Fibroblast of lung (primary cell): ENCODE measurements around the gene B3GNT4.

Experiments used
- EZH2 ChIP-seq: IDR thresholded peaks from 2 replicates; pipeline ENCODE4 v1.5.1; 2012; ENCODE audit warnings: low read length, control low read depth, mild to moderate bottlenecking; ENCODE audit errors: missing control alignments
- TF ChIP-seq, protein P1 (sequence below), 2 donors: IDR thresholded peaks in 1 of 2; conservative IDR thresholded peaks in 1 of 2; 1 replicate in 1 of 2; 2 replicates in 1 of 2; pipeline ENCODE4 v1.5.1; 2011 to 2012; ENCODE audit warnings: low read length in 2 of 2, control low read depth in 1 of 2, inconsistent platforms in 1 of 2, low read depth in 1 of 2, mild to moderate bottlenecking in 1 of 2

- TF ChIP-seq, protein P1, sequence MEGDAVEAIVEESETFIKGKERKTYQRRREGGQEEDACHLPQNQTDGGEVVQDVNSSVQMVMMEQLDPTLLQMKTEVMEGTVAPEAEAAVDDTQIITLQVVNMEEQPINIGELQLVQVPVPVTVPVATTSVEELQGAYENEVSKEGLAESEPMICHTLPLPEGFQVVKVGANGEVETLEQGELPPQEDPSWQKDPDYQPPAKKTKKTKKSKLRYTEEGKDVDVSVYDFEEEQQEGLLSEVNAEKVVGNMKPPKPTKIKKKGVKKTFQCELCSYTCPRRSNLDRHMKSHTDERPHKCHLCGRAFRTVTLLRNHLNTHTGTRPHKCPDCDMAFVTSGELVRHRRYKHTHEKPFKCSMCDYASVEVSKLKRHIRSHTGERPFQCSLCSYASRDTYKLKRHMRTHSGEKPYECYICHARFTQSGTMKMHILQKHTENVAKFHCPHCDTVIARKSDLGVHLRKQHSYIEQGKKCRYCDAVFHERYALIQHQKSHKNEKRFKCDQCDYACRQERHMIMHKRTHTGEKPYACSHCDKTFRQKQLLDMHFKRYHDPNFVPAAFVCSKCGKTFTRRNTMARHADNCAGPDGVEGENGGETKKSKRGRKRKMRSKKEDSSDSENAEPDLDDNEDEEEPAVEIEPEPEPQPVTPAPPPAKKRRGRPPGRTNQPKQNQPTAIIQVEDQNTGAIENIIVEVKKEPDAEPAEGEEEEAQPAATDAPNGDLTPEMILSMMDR (conservative IDR thresholded peaks at IDR 0.05 in 1 of 2, IDR thresholded peaks at IDR 0.05 in 1 of 2; ENCODE audit: low read depth in 1 of 2, low read length in 2 of 2), result no peak
- TF ChIP-seq EZH2, result no peak
These were observed 41.8 kb upstream of the B3GNT4 start for GRCh38 chr12:122161682-122162081.
